HEK293T (cell line): Measurements from ENCODE around the gene NKAIN2.
A peak's percentile ranks its signal among the peaks of the same experiment; 100 is the strongest.

Experiments used
- CTCF ChIA-PET: fragments of 350-600 bp; formaldehyde crosslinking; extraction: SDS; loops from one replicate; lab custom pipeline; 2021; ENCODE audit warnings: antibody characterized with exemption, inconsistent platforms; lab: Yijun Ruan, JAX
- POLR2A ChIA-PET: fragments of 350-600 bp; formaldehyde crosslinking; extraction: SDS; loops from one replicate; lab custom pipeline; 2020; ENCODE audit warnings: antibody characterized with exemption, inconsistent platforms; lab: Yijun Ruan, JAX
- DNase-seq: peaks from one replicate; pipeline ENCODE4 v3.0.0; 2012; ENCODE audit warnings: mixed read lengths; ENCODE audit errors: extremely low spot score
- ARNT ChIP-seq: fragments of 450-650 bp; IDR thresholded peaks from 2 replicates; pipeline ENCODE4 v1.6.1; 2017; ENCODE audit warnings: mild to moderate bottlenecking
- BHLHE40 ChIP-seq: fragments of 450-650 bp; IDR thresholded peaks from 2 replicates; pipeline ENCODE4 v1.6.1; 2016; ENCODE audit warnings: mild to moderate bottlenecking, moderate library complexity, borderline replicate concordance
- CTBP1 ChIP-seq: fragments of 450-650 bp; IDR thresholded peaks from 2 replicates; pipeline ENCODE4 v1.6.1; 2016; ENCODE audit warnings: borderline replicate concordance
- ELF4 ChIP-seq: fragments of 450-650 bp; IDR thresholded peaks from 2 replicates; pipeline ENCODE4 v1.6.1; 2017; ENCODE audit warnings: antibody characterized with exemption
- FOXA1 ChIP-seq: fragments of 450-650 bp; IDR thresholded peaks from 2 replicates; pipeline ENCODE4 v1.6.1; 2016; ENCODE audit warnings: mild to moderate bottlenecking
- FOXK2 ChIP-seq: fragments of 450-650 bp; IDR thresholded peaks from 2 replicates; pipeline ENCODE4 v1.6.1; 2016; ENCODE audit warnings: mild to moderate bottlenecking
- FOXM1 ChIP-seq: fragments of 450-650 bp; IDR thresholded peaks from 2 replicates; pipeline ENCODE4 v1.6.1; 2017; ENCODE audit warnings: mild to moderate bottlenecking, borderline replicate concordance
- HDGF ChIP-seq: fragments of 450-650 bp; IDR thresholded peaks from 2 replicates; pipeline ENCODE4 v1.6.1; 2017; ENCODE audit warnings: antibody characterized with exemption, borderline replicate concordance
- L3MBTL2 ChIP-seq: fragments of 450-650 bp; conservative IDR thresholded peaks from 2 replicates; pipeline ENCODE4 v1.6.1; 2016; ENCODE audit warnings: mild to moderate bottlenecking
- LEF1 ChIP-seq: fragments of 450-650 bp; IDR thresholded peaks from 2 replicates; pipeline ENCODE4 v1.6.1; 2017; ENCODE audit warnings: mild to moderate bottlenecking, borderline replicate concordance
- NFRKB ChIP-seq: fragments of 450-650 bp; IDR thresholded peaks from 2 replicates; pipeline ENCODE4 v1.6.1; 2016; ENCODE audit warnings: mild to moderate bottlenecking, moderate library complexity
- SP1 ChIP-seq: fragments of 450-650 bp; IDR thresholded peaks from 2 replicates; pipeline ENCODE4 v1.6.1; 2017
- SUZ12 ChIP-seq: fragments of 450-650 bp; IDR thresholded peaks from 2 replicates; pipeline ENCODE4 v1.6.1; 2016; ENCODE audit warnings: mild to moderate bottlenecking
- TARDBP ChIP-seq: fragments of 450-650 bp; IDR thresholded peaks from 2 replicates; pipeline ENCODE4 v1.6.1; 2016
- ZNF384 ChIP-seq: fragments of 450-650 bp; IDR thresholded peaks from 2 replicates; pipeline ENCODE4 v1.6.1; 2016
- TF ChIP-seq, protein P1 (sequence below): fragments of 450-650 bp; IDR thresholded peaks from 2 replicates; pipeline ENCODE4 v1.6.1; 2016

NKAIN2 gene

DNA sequence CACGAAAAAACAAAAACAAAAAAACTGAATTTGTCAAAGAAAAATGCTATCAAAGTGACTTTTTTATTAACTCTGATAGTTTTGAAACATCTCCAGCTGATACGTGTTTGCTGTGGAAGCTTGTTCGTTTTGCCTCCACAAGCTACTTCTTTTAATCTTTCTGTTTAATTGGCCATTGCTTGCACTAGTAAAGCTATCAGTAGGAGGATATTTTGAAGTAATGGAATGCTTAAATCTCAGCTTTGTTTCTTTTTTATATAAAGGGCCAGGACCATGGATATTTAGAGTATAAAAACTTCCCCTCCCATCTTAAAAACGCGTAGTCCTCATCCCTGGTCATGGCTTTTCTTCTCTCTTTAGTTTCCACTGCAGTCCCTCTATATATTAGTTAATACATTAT, 344.0 kb downstream of the NKAIN2 start:
- TF ChIP-seq CTBP1 (no peak), L3MBTL2 (no peak), FOXK2 (no peak), ARNT (no peak), SUZ12 (no peak), SP1 (no peak), TARDBP (no peak), NFRKB (no peak), FOXM1 (no peak), FOXA1 (no peak), LEF1 (no peak), BHLHE40 (no peak)
- TF ChIP-seq, protein P1, sequence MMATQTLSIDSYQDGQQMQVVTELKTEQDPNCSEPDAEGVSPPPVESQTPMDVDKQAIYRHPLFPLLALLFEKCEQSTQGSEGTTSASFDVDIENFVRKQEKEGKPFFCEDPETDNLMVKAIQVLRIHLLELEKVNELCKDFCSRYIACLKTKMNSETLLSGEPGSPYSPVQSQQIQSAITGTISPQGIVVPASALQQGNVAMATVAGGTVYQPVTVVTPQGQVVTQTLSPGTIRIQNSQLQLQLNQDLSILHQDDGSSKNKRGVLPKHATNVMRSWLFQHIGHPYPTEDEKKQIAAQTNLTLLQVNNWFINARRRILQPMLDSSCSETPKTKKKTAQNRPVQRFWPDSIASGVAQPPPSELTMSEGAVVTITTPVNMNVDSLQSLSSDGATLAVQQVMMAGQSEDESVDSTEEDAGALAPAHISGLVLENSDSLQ: no peak
- ChIA-PET CTCF (interaction anchor here (0.6 kb wide), 1 partner anchor 711 kb away, joined by 7 read pairs; no protein-coding TSS in a partner anchor), POLR2A (no interaction called here)
- DNase-seq: no peak

DNA sequence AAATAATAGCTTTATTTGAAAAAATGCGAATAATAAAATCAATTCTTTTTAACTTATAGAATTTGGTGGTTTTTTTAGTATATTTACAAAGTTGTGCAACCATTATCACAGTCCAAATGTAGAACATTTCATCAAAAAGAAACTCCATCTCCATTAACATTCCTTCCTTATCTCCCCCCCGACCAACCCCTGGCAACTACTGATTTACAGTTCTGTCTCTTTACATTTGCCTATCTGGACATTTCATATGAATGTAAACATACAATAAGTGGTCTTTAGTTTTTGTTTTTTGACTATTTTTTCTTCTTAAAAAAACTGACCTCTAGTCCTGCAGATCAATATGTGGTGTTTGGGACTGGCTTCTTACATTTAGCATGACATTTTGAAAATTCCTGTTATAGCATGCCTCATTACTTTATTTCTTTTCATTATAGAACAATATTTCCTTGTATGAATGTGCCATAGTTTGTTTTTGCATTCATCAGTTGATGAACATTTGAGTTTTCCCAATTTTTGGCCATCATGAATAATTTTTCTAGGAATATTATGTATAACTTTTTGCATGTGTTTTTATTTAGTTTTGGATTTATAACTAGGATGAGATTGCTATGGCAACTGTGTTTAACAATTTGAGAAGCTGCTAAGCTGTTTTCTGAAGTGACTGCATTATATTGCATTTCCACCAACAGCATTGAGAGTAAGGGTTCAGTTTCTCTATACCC, 344.7 kb downstream of the NKAIN2 start:
- TF ChIP-seq CTBP1 (no peak), FOXA1 (no peak), SP1 (no peak), ARNT (no peak), FOXM1 (no peak), HDGF (no peak)
- TF ChIP-seq, protein P1: peak; percentile 70
- ChIA-PET CTCF (no interaction called here), POLR2A (no interaction called here)
- DNase-seq: no peak

DNA sequence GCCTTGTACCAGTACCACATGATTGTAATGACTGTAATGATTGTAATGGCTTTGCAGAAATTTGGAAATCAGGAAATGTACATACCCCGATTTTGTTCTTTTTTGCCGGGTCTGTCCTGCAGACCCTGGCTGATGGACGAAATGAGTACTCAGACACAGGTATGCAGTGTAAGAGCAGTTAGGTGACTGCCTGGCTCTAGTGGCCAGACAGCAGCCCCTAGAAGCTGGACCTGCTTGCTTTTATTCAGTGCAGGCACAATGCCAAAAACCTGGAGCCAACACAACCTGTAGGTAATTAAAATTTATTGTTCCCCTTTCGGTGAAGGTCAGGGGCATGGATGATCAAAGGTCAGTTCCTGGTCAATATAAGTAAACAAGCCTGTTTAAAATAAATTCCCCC, 346.0 kb downstream of the NKAIN2 start:
- no peak for TF ChIP-seq FOXM1
- no peak for TF ChIP-seq ZNF384
- TF ChIP-seq ELF4: no peak
- no peak for TF ChIP-seq HDGF
- TF ChIP-seq LEF1: no peak
- TF ChIP-seq ARNT: no peak
- TF ChIP-seq SUZ12: no peak
- no peak for TF ChIP-seq BHLHE40
- no peak for TF ChIP-seq FOXK2
- no peak for TF ChIP-seq NFRKB
- TF ChIP-seq CTBP1: no peak
- TF ChIP-seq L3MBTL2: no peak
- no peak for TF ChIP-seq SP1
- TF ChIP-seq TARDBP: no peak
- TF ChIP-seq, protein P1: no peak
- no peak for TF ChIP-seq FOXA1
- no peak for DNase-seq
- CTCF ChIA-PET: no interaction called here
- POLR2A ChIA-PET: no interaction called here

DNA sequence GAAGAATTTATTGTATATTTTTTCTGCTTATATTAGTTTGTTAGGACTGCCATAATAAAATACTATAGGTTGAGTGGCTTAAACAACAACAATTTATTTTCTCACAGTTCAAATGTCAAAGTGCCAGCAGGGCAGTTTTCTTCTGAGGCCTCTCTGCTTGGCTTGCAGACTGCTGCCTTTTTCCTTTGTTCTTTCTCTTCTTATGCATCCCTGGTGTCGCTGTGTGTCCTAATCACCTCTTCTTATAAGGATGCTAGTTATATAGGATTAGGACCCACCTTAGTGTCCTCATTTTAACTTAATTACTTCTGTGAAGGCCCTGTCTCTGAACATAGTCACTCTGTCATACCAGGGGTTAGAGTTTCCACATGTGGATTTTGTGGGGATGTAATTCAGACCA, 354.4 kb downstream of the NKAIN2 start:
- ChIA-PET CTCF (no interaction called here), POLR2A (no interaction called here)
- DNase-seq: no peak
- TF ChIP-seq, protein P1: no peak
- TF ChIP-seq FOXA1: no peak
- no peak for TF ChIP-seq SUZ12
- TF ChIP-seq TARDBP: no peak
- no peak for TF ChIP-seq FOXM1

DNA sequence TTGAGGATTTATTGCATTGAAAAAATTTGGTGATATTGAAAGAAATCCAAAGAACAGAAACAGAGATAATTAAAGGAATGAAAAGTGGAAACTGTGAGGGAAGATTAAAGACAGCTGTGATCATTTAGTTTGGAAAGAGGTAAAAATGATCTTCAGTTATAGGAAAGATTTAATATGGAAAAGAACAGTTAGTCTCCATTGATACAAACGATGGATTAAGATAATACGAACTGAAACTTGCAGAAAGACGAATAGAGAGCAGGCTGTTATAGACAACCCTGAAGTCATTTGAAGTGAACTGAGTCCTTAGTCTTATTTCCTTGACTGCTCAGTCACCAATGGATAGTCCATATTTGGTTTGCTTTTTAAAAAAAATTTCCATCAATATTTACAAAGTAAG, 360.0 kb downstream of the NKAIN2 start:
- TF ChIP-seq FOXA1: no peak
- TF ChIP-seq ARNT: no peak
- no peak for TF ChIP-seq NFRKB
- TF ChIP-seq, protein P1: no peak
- TF ChIP-seq FOXM1: no peak
- no peak for TF ChIP-seq TARDBP
- no peak for TF ChIP-seq HDGF
- TF ChIP-seq SP1: no peak
- TF ChIP-seq ZNF384: no peak
- no peak for TF ChIP-seq LEF1
- no peak for TF ChIP-seq CTBP1
- no peak for TF ChIP-seq L3MBTL2
- no peak for TF ChIP-seq SUZ12
- no peak for TF ChIP-seq FOXK2
- TF ChIP-seq ELF4: no peak
- no peak for TF ChIP-seq BHLHE40
- no peak for DNase-seq
- POLR2A ChIA-PET: no interaction called here
- CTCF ChIA-PET: no interaction called here
